ENCODE results near the gene SMYD5.
"Not testable (repeated sequence)": the region's sequence is repeated elsewhere in the genome, so short reads cannot be mapped to it uniquely, and the experiment has no call there.

SMYD5 gene

DNA sequence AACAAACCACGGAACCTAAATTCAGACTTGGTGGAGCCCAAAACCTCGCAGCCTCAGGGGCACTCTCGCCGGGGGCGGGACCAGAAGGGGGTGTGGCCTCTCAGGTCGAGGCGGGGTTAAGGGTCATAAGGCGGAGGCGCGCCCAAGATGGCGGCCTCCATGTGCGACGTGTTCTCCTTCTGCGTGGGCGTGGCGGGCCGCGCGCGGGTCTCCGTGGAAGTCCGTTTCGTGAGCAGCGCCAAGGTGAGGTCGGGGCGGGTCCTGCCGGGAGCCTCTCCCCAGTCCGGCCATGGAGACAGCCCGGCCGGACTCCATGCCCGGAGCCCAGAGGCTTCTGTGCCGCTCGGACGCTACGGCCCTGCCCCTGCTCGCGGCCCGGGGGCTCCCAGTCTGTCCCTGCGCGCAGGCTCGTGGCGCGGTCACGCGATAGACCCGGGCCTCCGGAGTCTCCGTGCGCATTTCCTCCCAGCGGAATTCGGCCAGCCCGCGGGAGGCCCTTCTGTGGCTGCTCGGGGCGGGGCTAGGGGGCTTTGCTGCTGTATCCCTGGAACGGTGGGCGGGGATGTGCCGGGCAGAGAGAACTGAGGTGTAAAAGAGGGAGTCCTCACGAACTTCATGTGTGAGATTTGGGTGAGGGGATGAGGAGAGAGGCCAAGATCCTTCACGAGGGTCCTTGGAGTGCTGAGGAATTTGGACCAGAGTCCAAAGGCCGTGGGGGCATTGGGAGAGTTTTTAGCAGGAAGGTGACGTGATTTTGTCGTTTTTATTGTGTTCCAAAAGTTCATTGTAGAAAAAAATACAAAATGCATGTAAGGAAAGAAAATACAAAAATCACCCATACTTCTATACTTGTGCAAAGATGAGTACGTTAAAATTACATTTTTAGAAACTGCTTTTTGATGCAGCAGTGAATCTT, at the start of gene SMYD5:
TSS of gene SMYD5 (plus strand) at position 126 of the 916 bp plus-strand sequence. CDS start at position 148, 22 bp downstream.
- no peak for DNase-seq

DNA sequence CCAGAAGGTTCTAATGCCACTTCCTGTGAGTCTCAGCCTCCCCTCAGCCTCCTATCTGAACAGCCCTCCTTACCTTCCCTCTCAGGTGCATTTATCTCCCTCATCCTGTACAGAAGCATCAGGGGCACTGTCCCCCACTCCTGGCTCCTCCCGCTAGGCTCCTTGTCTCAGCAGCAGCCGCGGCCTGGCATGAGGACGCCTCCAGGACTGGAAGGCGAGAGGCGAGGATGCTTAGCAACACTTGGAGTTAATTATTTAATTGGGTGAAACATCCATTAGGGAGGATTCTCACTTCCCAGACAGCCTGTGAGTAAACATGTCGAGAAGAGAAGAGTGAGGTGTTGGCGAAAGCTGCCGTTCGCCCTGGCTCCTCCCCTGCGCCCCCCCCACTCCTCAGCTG, 48.1 kb upstream of the SMYD5 start:
- not testable (repeated sequence) for DNase-seq

DNA sequence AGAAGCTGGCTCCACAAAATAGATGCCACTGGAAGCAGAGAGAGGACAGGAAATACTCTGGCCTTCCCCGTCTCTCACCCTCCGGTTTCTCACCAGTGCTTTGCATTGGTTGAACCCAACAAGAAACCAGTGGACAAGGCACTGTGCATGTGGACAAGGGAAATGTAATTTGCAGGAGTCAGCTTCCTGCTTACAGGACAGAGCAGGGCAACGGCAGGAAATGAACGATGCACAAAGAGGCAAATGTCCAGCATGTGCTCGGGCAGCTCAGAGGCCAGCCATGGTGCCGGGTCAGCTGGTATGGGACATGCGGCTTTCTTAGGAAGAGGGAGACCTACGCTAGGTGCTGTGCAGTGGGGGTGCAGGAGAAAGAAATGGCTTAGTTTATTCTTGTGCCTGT, 47.2 kb upstream of the SMYD5 start:
- not testable (repeated sequence) for DNase-seq

DNA sequence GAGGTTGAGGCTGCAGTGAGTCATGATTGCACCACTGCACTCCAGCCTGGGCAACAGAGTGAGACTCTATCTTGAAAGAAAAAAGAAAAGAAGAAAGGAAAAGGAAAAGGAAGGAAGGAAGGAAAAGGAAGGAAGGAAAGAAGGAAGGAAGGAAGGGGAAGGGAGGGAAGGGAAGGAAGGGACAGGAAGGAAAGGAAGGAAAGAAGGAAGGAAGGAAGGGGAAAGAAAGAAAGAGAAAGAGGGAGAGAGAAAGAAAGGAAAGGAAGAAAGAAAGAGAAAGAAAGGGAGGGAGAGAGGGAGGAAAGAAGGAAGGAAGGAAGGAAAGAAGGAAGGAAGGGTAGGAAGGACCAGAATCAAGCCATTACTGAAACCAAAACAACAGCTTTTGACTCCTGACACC, 45.7 kb upstream of the SMYD5 start:
- not testable (repeated sequence) for DNase-seq

DNA sequence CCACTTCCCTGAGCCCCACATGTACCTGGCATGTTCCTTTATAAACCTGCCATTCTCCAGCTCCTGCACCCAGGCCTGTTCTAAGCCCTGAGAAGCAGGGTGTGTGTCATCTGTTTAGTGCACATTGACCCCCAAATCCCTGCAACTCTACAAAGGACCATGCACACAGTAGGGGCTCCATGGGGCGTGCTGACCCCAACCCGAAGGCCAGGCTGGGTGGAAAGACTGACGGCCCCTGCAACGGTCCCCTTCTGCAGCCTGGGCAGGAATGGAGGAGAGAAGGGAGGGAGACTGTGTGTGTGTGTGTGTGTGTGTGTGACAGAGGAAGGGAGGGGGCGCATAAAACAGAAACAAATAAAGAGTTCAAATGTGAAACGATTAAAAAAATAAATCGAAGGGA, 43.7 kb upstream of the SMYD5 start:
- not testable (repeated sequence) for DNase-seq

DNA sequence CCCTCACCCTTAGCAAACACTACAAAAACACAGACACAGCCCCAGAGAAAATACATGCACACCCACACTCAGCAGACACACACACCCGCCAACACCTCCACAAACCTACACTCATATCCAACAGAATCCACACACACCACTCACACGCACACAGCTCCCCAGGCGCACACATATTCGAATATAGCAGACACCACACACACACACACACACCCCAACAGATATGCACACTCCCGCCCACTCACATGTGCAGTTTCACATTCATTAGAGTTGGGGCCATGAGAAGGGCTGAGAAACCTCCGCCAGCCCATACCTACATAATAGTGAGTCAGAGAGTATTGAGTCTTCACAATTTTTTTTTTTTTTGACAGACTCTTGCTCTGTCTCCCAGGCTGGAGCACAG, 41.1 kb upstream of the SMYD5 start:
- DNase-seq, result no peak

DNA sequence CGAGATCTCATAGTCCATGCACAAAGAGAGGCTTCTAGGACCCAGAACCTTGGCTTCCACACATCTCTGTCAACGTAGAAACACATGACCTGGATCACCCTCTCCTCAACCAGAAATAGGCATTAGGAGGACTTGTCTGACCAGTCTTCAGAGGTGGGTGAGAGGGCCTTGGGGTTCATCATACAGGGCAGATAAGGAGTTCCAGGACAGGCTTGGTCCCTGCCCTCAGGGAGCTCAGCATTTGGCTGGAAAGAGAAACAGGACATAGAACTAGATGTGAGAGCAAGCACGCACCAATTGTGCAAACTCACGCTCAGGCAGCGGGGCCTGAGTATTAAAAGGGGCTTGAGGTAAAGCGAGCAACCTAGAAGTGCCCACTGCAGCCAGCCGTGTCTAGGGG, 40.3 kb upstream of the SMYD5 start:
- no peak for DNase-seq

DNA sequence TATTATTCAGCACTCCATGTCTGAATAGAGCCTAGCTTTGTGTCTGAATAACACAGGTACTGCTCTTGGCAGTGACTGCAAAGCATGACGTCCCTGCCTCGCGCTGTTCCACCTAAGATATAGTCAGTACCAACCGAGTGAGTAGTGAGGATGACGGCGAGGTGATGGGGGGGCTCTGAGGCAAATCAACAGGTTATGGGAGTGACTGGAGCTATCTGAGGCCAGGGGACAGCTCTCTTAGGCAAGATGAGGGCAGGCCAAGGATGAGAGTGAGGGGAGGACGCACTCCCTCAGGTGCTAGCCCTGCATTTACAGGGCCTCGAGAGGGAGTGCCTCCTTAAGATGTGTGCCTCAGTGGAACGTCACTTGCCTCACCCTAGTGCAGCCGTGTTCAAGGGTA, 39.8 kb upstream of the SMYD5 start:
- DNase-seq, result no peak

DNA sequence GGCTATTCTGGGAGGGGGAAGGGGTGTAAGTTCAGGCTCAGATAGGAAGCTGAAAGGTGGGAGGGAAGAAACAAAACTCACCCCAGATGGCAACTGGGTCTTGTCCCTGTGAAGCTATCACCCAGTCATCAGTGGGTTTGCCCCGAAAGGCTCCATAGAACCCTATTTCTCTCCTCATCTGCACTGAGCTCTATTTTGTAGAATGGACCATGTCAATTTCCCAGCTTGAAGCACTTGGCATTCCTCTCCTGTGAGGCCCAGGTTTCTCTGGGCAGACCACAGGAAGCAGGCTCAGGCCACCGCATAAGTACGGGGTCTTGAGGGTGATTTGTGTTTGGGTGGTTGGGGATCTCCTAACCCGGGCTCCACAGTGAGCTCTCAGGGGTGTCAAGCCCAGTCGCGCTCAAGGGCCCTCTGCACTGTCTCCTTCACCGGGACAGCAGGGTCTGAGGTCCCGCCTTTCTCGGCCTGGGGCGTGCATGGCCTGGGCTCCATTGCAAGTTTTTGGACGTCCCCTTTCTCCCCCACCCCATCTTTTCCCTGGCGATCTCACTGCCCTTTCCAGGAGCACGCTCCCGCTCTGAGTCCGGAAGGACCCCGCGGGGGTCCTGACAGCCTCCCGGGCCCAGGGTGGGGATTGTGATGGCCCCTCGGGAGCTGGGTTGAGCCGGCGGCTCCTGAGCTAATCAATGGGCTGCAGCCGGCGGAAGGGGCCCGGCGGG, 38.9 kb upstream of the SMYD5 start:
- DNase-seq, result no peak

DNA sequence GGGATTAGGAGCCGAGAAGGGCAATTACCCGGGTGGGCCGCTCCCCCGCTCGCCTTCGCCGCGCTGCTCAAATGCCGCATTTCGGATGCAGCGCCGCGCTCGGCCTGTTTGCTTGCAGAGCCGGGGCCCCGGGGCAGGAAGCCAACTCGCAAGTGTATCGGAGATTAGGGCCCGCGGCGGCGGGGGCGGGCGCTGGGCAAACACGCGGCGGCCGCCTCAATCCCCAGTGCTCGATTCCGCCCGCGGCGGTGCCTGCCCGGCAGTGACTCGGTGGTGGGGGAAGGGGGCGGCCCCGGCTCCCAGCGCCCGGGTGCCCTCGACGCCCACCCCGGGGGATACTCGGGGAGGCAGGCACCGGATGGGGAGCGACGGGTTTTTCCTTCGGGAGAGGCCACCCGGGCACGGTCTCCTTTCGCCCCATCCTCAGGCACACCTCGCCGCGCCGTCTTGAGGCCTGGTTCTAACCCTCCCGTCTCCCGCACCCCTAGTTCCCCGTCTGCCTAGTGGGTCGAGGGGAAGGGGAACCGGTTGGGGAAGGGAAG, 38.3 kb upstream of the SMYD5 start:
- DNase-seq, result no peak

DNA sequence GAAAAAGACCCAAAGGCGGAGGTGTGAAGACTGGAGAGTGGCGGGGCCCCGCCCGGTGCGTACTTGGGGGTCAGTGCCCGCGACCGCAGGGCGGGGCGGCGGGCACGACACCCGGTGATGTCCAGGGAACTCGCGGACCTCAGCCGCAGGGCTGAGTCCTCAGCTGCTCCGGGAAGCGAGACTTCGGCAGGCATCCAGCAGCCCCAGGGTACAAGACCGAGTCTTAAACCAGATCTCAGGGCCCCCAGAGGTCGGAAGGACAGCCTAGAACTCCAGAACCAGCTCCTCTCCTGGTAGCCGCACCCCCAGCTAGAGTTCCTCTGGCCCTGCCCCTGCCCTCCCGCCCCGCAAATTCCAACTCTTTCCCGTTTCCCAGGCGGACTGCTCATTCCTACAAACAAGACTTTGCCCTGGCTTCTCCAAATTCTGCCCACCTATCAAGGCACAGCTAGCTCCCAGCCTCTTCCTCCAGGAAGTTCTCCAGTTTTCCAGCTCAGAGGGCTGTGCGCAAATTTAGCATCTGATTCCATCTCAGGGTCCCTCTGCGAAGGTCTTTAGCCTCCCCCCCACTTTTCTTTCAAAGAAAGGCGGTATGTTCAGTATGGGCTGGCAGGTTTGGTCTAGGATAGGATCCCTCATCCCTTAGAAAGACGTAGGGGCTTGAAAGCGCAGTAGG, 37.7 kb upstream of the SMYD5 start:
- no peak for DNase-seq

DNA sequence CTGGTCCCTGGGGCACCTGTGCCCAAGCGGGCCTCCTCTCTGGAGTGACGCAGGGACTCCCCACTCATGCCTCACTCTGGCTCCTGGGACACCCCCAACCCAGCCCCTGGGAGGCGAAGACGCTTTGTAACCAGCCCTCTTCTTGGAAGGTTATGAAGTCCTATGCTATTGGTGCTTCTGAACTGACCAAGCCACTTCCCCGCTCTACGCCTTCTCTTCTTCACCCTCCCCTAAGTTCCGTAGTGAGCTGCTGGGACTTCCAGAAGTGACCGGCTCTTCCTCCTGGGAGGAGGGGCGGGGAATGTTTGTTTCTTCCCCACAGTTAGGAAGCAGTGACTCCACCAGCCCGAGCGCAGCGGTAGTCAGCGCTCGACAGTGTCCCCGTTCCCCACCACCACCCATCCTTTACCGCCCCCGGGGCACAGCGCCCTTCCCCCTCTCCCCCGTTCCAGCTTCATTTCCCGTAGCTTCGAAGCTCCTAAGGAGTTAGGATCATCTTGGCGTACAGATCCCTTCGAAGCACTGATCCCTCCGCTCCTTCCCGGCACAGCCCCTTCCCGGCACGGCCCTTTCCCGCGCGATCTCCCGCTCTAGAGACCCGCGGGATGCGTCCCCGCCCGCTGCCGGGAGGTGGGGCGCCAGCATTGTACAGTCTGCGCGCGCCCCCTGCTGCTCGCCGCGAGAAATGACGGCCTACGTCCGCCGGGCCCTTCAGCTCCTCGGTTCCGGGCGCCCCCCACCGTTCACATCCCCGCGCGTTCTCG, 37.0 kb upstream of the SMYD5 start:
- no peak for DNase-seq

DNA sequence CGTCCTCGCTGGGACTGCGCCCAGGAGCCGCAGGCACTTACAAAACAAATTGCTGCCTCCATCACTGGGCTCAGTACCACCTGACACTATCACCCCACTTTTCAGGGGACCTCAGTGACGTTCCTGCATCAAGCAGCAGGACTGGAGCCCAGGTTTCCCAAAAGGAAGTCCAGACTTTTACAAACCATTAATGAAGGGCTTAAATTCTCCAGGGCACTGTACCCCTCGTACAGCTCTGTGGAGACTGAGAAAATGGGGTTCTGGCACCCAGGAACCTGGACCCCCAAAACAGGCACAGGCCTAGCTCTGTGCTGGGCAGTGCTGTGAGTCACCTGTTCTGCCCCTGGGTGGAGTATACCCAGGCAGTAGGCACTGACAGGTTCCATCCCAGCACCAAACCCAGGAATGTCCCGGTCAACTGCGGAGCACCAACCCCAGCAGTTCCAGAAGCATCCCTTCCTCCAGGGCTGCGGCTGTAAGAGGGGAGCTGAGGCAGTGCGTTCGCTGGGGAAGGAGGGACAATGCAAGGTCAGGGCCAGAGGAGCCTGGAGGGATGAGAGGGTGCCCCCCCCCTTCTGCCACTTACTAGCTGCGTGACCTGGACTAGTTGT, 36.3 kb upstream of the SMYD5 start:
- no peak for DNase-seq

DNA sequence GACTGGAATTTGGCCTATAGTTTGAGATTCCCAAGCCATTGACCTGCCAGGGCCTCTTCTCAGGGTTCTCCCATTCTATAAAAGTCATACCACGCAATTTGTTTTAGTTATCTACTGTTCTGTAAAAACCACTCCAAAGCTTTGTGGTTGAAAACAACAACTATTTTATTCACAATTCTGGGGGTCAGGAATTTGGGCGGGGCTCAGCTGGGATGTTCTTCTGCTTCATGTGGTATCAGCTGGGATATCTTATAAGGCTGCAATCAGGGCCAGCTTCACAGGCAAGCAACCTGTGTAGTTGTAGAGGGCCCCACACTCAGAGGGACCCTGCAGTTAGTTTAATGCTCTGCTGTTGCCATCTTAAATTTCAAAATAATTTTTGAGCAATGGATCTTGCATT, 28.1 kb upstream of the SMYD5 start:
- no peak for DNase-seq

DNA sequence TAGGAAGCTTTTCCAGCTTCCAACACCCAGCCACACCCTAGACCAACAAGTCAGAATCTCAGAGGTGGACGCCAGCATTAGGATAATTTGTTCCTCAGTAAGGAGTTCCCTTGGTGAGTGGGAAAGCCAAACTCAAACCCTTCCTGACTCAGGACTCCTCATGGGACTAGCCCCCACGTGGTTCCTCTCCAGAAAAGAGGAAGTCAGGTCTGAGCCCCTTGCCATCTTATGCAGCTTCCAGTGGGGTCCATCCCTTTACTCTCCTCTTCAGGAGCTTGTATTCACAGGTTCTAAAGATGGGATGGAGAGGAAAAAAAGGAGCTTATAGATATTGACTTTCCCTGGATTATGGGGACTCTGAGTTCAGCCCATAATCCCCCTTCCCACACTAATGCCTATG, 26.5 kb upstream of the SMYD5 start:
- no peak for DNase-seq

DNA sequence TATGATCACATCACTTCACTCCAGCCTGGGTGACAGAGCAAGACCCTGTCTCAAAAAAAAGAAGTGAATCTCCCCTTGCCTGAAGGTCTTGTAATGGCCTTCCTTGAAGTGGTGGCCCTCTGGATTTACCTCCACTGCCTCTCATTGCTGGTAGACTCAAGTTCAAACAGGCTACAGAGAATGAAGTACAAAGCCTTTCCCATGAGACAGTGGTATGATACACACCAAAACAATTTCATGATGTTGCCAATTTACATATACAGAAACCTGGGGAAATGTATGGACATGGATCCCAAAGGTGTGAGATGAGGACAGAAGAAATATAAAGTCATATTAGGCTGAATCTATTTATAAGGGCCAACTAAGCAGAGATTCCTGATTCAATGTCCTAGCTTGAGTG, 16.5 kb upstream of the SMYD5 start:
- no peak for DNase-seq

DNA sequence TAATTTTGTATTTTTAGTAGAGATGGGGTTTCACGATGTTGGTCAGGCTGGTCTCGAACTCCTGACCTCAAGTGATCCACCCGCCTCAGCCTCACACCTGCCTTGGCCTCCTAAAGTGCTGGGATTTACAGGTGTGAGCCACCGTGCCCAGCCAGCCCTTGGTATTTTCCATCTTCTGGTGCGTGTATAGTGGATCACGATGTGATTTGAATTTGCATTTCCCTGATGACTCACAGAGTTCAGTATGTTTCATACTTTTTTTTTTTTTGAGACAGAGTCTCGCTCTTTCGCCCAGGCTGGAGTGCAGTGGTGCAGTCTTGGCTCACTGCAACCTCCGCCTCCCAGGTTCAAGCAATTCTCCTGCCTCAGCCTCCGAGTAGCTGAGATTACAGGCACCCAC, 13.8 kb upstream of the SMYD5 start:
- not testable (repeated sequence) for DNase-seq

DNA sequence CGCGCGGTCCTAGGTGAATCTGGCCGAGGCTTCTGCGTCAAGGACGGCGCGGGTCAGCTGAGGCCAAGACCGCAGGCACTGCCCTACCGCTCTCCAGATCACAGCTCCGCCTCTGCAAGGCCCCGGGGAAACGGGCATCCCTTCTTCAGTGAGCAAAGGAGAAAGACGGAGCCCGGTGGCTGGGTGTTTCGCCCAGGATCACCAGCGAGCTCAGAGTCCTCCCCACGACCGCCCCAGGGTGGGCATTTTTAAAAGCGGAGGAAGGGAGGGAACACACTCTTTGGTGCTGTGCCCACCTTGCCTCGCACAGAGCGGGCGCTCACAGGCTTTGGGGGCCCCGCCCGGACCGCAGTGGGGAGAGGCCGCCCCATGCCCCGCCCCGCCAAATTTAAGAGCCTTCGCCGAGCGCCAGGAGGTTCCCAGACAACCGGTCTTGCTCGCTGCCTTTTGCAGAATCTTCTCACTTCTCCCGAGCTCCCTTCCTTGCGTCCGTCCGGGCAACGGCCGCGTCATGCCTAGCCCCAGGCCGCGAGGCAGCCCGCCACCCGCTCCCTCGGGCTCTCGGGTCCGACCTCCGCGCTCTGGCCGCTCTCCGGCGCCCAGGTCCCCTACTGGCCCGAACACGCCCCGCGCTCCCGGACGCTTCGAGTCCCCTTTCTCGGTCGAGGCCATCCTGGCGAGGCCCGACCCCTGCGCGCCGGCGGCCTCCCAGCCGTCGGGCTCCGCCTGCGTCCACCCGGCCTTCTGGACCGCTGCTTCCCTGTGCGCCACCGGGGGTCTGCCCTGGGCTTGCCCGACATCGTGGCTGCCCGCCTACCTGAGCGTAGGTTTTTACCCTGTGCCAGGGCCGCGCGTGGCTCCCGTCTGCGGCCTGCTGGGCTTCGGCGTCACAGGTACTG, 11.6 kb upstream of the SMYD5 start, which contains the start of gene NOTO:
TSS of gene NOTO (plus strand) at position 419 of the 899 bp plus-strand sequence. CDS start at position 512, 93 bp downstream.
- no peak for DNase-seq

DNA sequence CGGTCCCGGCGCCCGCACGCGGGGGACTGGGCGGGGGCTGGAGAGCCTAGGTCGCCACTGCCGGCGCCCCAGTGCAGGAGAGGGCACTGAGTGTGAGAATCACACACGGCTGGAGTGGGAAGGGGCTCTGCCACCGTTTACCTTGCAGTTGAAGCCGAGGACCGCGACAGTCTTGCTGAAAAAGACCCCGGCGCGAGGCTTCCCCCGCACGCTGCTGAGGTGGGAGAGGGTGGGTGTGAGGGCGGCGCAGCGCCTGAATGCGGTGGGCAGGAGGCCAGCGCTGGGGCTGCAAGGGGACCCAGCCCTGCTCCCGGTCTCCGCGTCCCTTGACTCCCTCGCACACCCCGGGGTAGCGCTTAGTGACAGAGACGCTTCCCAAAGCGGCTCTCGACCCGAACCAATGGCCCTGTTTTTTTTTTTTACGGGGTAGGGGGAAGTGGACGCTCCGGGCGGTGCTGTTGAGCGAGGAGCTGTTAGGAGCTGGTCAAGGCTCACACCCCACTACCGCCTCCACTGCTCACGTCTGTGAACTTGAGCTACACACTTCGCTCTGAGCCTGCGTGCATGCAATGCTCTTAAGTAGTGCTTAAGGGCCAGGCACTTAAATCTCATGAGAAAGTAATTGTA, 10.9 kb upstream of the SMYD5 start:
- DNase-seq, result no peak

DNA sequence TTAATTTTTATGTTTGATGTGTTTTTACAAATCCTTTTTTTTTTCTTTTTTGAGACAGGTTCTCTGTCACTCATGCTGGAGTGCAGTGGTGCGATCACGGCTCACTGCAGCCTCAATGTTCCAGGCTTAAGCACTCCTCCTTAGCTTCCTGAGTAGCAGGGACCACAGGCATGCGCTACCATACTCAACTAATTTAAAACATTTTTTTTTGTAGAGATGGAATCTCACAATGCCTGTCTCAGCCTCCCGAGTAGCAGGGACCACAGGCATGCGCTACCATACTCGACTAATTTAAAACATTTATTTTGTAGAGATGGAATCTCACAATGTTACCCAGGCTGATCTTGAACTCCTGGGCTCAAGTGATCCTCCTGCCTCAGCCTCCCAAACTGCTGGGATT, 8.4 kb upstream of the SMYD5 start:
- DNase-seq, result no peak

Data from NCI-H187 treated with DMSO at 0.1 percent for 48 hours (cell line).